Body of pancreas (tissue), 4 donors: Measurements from ENCODE around the gene DESI1.

Source experiments
- CTCF ChIP-seq, 7 experiments: fragments of 450-650 bp in 4 of 7; fragments of 200-600 bp in 3 of 7; sonication (generic) in 3 of 7; IDR thresholded peaks; one replicate each; pipeline ENCODE4 v1.5.1; 2016 to 2019; ENCODE audit warnings: antibody characterized with exemption in 7 of 7
- POLR2A ChIP-seq, 3 donors: fragments of 450-650 bp; IDR thresholded peaks; one replicate each; pipeline ENCODE4 v1.6.1; 2016; ENCODE audit warnings: antibody characterized with exemption in 3 of 3, mild to moderate bottlenecking in 2 of 3

DNA sequence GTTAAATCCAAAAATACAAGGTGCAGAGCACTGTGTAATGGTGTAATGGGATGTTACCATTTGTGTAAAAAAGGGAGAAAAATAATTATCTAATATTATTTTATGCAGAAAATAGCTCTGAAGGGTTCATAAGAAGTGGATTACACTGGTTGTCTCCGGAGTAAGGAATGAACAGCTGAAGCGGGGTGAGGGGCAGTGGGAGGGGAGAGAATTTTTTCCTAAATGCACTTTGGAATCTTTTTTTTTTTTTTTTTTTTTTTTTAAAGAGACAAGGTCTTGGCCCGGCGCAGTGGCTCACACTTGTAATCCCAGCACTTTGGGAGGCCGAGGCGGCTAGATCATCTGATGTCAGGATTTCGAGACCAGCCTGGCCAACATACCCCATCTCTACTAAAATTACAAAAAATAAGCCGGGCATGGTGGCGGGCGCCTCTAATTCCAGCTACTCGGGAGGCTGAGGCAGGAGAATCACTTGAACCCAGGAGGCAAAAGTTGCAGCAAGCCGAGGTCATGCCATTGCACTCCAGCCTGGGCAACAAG, 69.8 kb downstream of the DESI1 start:
- TF ChIP-seq CTCF (IDR thresholded peaks at IDR 0.05) (no peak), POLR2A (IDR thresholded peaks at IDR 0.05) (no peak)
